ENCODE measurements around the gene SAMD8.

The SAMD8 gene

GRCh38 chr10:75073442-75073841 lies 38.0 kb upstream of the SAMD8 start:
- H3K4me3 ChIP-seq (ENCODE audit: low read depth, low read length): no peak overlapping the region
- no peak for DNase-seq (ENCODE audit: low read depth)
- TF ChIP-seq POLR2A (IDR thresholded peaks at IDR 0.05; ENCODE audit: extremely low read depth, insufficient read length) (no peak), CTCF (IDR thresholded peaks at IDR 0.05; ENCODE audit: low read depth, low read length) (no peak), MYC (IDR thresholded peaks at IDR 0.05; ENCODE audit: low read depth, low read length) (no peak), MAX (IDR thresholded peaks at IDR 0.05; ENCODE audit: low read depth, low read length) (no peak)

DNA sequence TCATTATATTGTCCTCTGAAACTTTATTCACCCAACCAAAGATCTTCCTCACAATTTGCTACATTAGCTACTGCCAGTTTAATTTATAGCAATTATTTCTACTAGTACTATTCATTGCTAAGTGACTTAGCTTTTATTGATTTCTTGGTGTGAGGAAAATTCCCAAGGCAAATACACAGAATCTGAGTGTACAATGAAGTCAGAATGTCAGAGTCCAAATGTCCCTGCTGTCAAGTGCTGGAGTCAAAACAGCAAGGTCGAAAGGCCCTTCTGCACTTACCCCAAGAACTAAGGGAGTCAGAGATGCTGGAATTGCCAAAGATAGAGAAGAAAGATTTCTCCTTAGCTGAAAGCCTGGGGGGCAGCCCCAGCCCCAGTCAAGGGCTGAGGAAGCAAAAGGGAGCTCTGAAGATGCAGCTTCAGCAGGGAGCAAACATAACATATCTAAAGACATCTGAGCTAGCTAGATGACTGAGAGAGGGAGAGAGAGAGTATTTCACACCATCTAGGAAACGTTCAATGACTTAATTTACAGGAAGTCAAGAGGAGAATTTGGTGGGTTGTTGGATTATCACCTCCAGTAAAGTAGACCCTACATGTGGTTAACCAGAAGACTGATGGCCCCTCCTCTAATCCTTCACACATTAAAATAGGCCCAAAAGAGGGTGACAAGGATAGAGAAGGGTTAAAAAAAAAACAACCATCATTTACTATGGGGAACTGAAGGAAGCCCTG lies 36.6 kb upstream of the SAMD8 start:
- TF ChIP-seq CTCF (IDR thresholded peaks at IDR 0.05; ENCODE audit: low read depth, low read length) (no peak), POLR2A (IDR thresholded peaks at IDR 0.05; ENCODE audit: extremely low read depth, insufficient read length) (no peak), MYC (IDR thresholded peaks at IDR 0.05; ENCODE audit: low read depth, low read length) (no peak), MAX (IDR thresholded peaks at IDR 0.05; ENCODE audit: low read depth, low read length) (no peak)
- DNase-seq (ENCODE audit: low read depth): no peak
- no peak overlapping the region for H3K4me3 ChIP-seq (ENCODE audit: low read depth, low read length)

GRCh38 chr10:75076348-75076747 lies 35.1 kb upstream of the SAMD8 start:
- TF ChIP-seq MYC (IDR thresholded peaks at IDR 0.05; ENCODE audit: low read depth, low read length) (no peak), POLR2A (IDR thresholded peaks at IDR 0.05; ENCODE audit: extremely low read depth, insufficient read length) (no peak), MAX (IDR thresholded peaks at IDR 0.05; ENCODE audit: low read depth, low read length) (no peak), CTCF (IDR thresholded peaks at IDR 0.05; ENCODE audit: low read depth, low read length) (no peak)
- H3K4me3 ChIP-seq (ENCODE audit: low read depth, low read length): no peak overlapping the region
- DNase-seq (ENCODE audit: low read depth): no peak

GRCh38 chr10:75079436-75080083 lies 31.9 kb upstream of the SAMD8 start:
- no peak for DNase-seq (ENCODE audit: low read depth)
- no peak for TF ChIP-seq POLR2A (IDR thresholded peaks at IDR 0.05; ENCODE audit: extremely low read depth, insufficient read length)
- TF ChIP-seq CTCF (IDR thresholded peaks at IDR 0.05; ENCODE audit: low read depth, low read length): no peak
- TF ChIP-seq MYC (IDR thresholded peaks at IDR 0.05; ENCODE audit: low read depth, low read length): no peak
- TF ChIP-seq MAX (IDR thresholded peaks at IDR 0.05; ENCODE audit: low read depth, low read length): no peak
- H3K4me3 ChIP-seq (ENCODE audit: low read depth, low read length): no peak overlapping the region

DNA sequence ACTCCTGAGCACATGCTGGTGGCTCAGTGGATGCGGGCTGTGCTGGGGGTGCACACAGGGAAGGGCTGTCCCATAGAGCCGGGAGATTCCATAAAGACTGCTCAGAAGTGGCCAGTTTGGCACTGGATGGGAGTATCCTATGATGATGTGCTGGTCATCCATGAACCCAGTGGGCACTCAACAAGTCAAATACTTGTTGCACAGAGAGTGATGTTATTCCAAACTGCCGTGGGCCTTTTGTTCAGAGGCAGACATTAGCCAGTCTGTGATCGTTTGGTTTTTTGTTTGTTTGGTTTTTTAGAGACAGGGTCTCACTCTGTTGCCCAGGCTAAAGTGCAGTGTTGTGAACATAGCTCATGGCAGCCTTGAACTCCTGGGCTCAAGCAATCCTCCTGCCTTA lies 30.9 kb upstream of the SAMD8 start:
- TF ChIP-seq POLR2A (IDR thresholded peaks at IDR 0.05; ENCODE audit: extremely low read depth, insufficient read length) (no peak), CTCF (IDR thresholded peaks at IDR 0.05; ENCODE audit: low read depth, low read length) (no peak)
- DNase-seq (ENCODE audit: low read depth): no peak
- H3K4me3 ChIP-seq (ENCODE audit: low read depth, low read length): no peak overlapping the region
